Naive thymus-derived CD4-positive, alpha-beta T cell (primary cell): ENCODE measurements around the gene ATRN. TPM values are rescaled to one million over a fixed set of nuclear protein-coding genes. Genes with fewer than 3 reads are reported as not detected.

Experiments
- ATAC-seq: fragments of 150-1000 bp; cut with Tn5 transposase; 2 replicates; pipeline ENCODE4 v1.10.0; 2021; ENCODE audit warnings: mild to moderate bottlenecking, moderate library complexity
- CTCF ChIA-PET: fragments of 350-600 bp; sonication (Branson Sonifier 250); formaldehyde crosslinking; loops from one replicate; lab custom pipeline; 2021; ENCODE audit warnings: antibody characterized with exemption; lab: Charles Lee
- POLR2A ChIA-PET: fragments of 350-600 bp; sonication (Branson Sonifier 250); formaldehyde crosslinking; loops from one replicate; lab custom pipeline; 2021; ENCODE audit warnings: antibody characterized with exemption, inconsistent platforms; lab: Charles Lee
- DNase-seq, 9 donors: peaks; one replicate each; pipeline versions ENCODE4 v3.0.0 to v3.0.0-alpha.2; 2020 to 2022; ENCODE audit warnings: mixed read lengths in 1 of 9
- H3K27ac ChIP-seq: one replicate; pipeline ENCODE4 v1.7.0; 2013; ENCODE audit warnings: mild to moderate bottlenecking, low read depth, low read length, moderate library complexity
- H3K27me3 ChIP-seq, 2 donors: one replicate each; pipeline ENCODE4 v1.7.0; 2013; ENCODE audit warnings: low read length in 2 of 2, mild to moderate bottlenecking in 2 of 2, moderate library complexity in 2 of 2; ENCODE audit not compliant: control insufficient read depth in 2 of 2, insufficient read depth in 2 of 2
- H3K36me3 ChIP-seq, 3 experiments: 1 replicate in 2 of 3; 2 replicates in 1 of 3; pipeline ENCODE4 v1.7.0; 2013; ENCODE audit warnings: low read length in 3 of 3, mild to moderate bottlenecking in 3 of 3, moderate library complexity in 1 of 3; ENCODE audit not compliant: insufficient read depth in 3 of 3, control insufficient read depth in 2 of 3
- H3K4me1 ChIP-seq, 2 donors: one replicate each; pipeline ENCODE4 v1.7.0; 2013; ENCODE audit warnings: low read length in 2 of 2, mild to moderate bottlenecking in 2 of 2, moderate library complexity in 1 of 2; ENCODE audit not compliant: control insufficient read depth in 2 of 2, insufficient read depth in 2 of 2
- H3K4me3 ChIP-seq: 2 replicates; pipeline ENCODE4 v1.7.0; 2013; ENCODE audit warnings: mild to moderate bottlenecking, low read length
- H3K9me3 ChIP-seq, 3 experiments: 1 replicate in 2 of 3; 2 replicates in 1 of 3; pipeline ENCODE4 v1.7.0; 2013; ENCODE audit warnings: low read length in 3 of 3; ENCODE audit not compliant: control insufficient read depth in 2 of 3
- H3K27ac Mint-ChIP-seq, 9 donors: one replicate each; pipeline ENCODE4 v1.8.0; 2020 to 2022; ENCODE audit warnings: mixed read lengths in 9 of 9, mild to moderate bottlenecking in 8 of 9, moderate library complexity in 5 of 9, inconsistent platforms in 2 of 9
- H3K27me3 Mint-ChIP-seq, 5 donors: one replicate each; pipeline ENCODE4 v1.8.0; 2021 to 2022; ENCODE audit warnings: mixed read lengths in 5 of 5, mild to moderate bottlenecking in 1 of 5
- H3K36me3 Mint-ChIP-seq, 5 donors: one replicate each; pipeline ENCODE4 v1.8.0; 2020 to 2022; ENCODE audit warnings: mixed read lengths in 5 of 5, mild to moderate bottlenecking in 3 of 5, inconsistent platforms in 1 of 5
- H3K4me1 Mint-ChIP-seq, 7 donors: one replicate each; pipeline ENCODE4 v1.8.0; 2020 to 2022; ENCODE audit warnings: mixed read lengths in 7 of 7, mild to moderate bottlenecking in 3 of 7, inconsistent platforms in 1 of 7
- H3K4me3 Mint-ChIP-seq, 10 donors: one replicate each; pipeline ENCODE4 v1.8.0; 2020 to 2022; ENCODE audit warnings: mild to moderate bottlenecking in 10 of 10, mixed read lengths in 10 of 10, moderate library complexity in 6 of 10, inconsistent platforms in 2 of 10
- H3K9me3 Mint-ChIP-seq, 11 donors: one replicate each; pipeline ENCODE4 v1.8.0; 2020 to 2022; ENCODE audit warnings: mixed read lengths in 11 of 11, mild to moderate bottlenecking in 4 of 11, inconsistent platforms in 1 of 11, moderate library complexity in 1 of 11
- intact Hi-C, 2 donors: fragments of 100-400 bp; cut with micrococcal nuclease; formaldehyde crosslinking; loops; one replicate each; pipeline ENCODE4 v1.15.1; 2023
- polyA plus RNA-seq, 2 donors: library from polyadenylated mRNA; unstranded; fragments of 300-500 nt; fragmentation: Illumina TruSeq; gene quantifications; one replicate each; pipeline ENCODE4 v1.2.3, GENCODE V29; 2021
- total RNA-seq, 6 experiments: library from RNA in 5 of 6; stranded (reverse) in 5 of 6; gene quantifications; 1 replicate in 5 of 6; 2 replicates in 1 of 6; pipeline ENCODE4 v1.2.3 and lab custom pipeline; 2021 to 2026

The ATRN gene
- total and polyA plus RNA-seq, 7 experiments from 2014 or later: 9.2 to 17.5 (median 12.9) TPM

- no peak for DNase-seq
- ChIA-PET POLR2A (no interaction called here), CTCF (no interaction called here)
- H3K27me3 ChIP-seq: no peaks in the 10 kb centered on the region
- H3K4me1 ChIP-seq: no peaks in the 10 kb centered on the region
- H3K36me3 ChIP-seq: peaks cover 0 to 8% (median 0%) of the 10 kb centered on the region in 3 experiments
- Mint-ChIP-seq H3K9me3 (no peaks in the 10 kb centered on the region), H3K36me3 (peaks cover 0 to 53% (median 20%) of the 10 kb centered on the region in 5 donors), H3K4me1 (peaks cover 0 to 6% (median 0%) of the 10 kb centered on the region in 7 donors), H3K27ac (peak overlapping the region in 1 of 9 donors; percentile 17), H3K27me3 (no peaks in the 10 kb centered on the region), H3K4me3 (no peak overlapping the region)
- H3K9me3 ChIP-seq: no peaks in the 10 kb centered on the region
- intact Hi-C loops: no loop called here
- ATAC-seq: no peak
- H3K27ac ChIP-seq: no peak overlapping the region
- H3K4me3 ChIP-seq: no peak overlapping the region
Observed at GRCh38 chr20:3553663-3554062, 82.8 kb downstream of the ATRN start.

GRCh38 chr20:3557237-3557785 is 86.5 kb downstream of the ATRN start:
- H3K9me3 ChIP-seq: no peaks in the 10 kb centered on the region
- DNase-seq (no peak), ATAC-seq (no peak)
- H3K27me3 ChIP-seq: no peaks in the 10 kb centered on the region
- H3K27ac Mint-ChIP-seq: peak overlapping the region in 1 of 9 donors; percentile 57
- POLR2A ChIA-PET: interaction anchor here (1.3 kb wide), 1 partner anchor 9 kb away, joined by 3 read pairs; no protein-coding TSS in a partner anchor
- peaks cover 0 to 4% (median 0%) of the 10 kb centered on the region in 3 experiments for H3K36me3 ChIP-seq
- H3K4me3 ChIP-seq: no peak overlapping the region
- CTCF ChIA-PET: no interaction called here
- intact Hi-C loops: no loop called here
- no peak overlapping the region for H3K27ac ChIP-seq
- peaks cover 0 to 39% (median 13%) of the 10 kb centered on the region in 5 donors for H3K36me3 Mint-ChIP-seq
- no peaks in the 10 kb centered on the region for H3K4me1 ChIP-seq
- H3K9me3 Mint-ChIP-seq: no peaks in the 10 kb centered on the region
- H3K4me3 Mint-ChIP-seq: no peak overlapping the region
- H3K27me3 Mint-ChIP-seq: no peaks in the 10 kb centered on the region
- H3K4me1 Mint-ChIP-seq: peaks cover 0 to 4% (median 0%) of the 10 kb centered on the region in 7 donors

GRCh38 chr20:3559231-3559630 is 88.4 kb downstream of the ATRN start:
- intact Hi-C loops: no loop called here
- ChIA-PET POLR2A (no interaction called here), CTCF (interaction anchor here (0.5 kb wide), 1 partner anchor 1278 kb away, joined by 4 read pairs; no protein-coding TSS in a partner anchor)
- Histone ChIP-seq H3K36me3 (peaks cover 0 to 2% (median 0%) of the 10 kb centered on the region in 3 experiments), H3K27me3 (no peaks in the 10 kb centered on the region), H3K4me3 (no peak overlapping the region), H3K9me3 (no peaks in the 10 kb centered on the region), H3K4me1 (no peaks in the 10 kb centered on the region), H3K27ac (no peak overlapping the region)
- Mint-ChIP-seq H3K36me3 (peaks cover 1 to 32% (median 9%) of the 10 kb centered on the region in 5 donors), H3K27me3 (no peaks in the 10 kb centered on the region), H3K4me3 (no peak overlapping the region), H3K4me1 (peaks cover 0 to 4% (median 0%) of the 10 kb centered on the region in 7 donors), H3K9me3 (no peaks in the 10 kb centered on the region), H3K27ac (peak overlapping the region in 1 of 9 donors; percentile 27)
- no peak for ATAC-seq
- no peak for DNase-seq

GRCh38 chr20:3559637-3560036 is 88.8 kb downstream of the ATRN start:
- DNase-seq: no peak
- ChIA-PET CTCF (interaction anchor here (0.5 kb wide), 1 partner anchor 1277 kb away, joined by 4 read pairs; no protein-coding TSS in a partner anchor), POLR2A (no interaction called here)
- Mint-ChIP-seq H3K4me3 (no peak overlapping the region), H3K27me3 (no peaks in the 10 kb centered on the region), H3K27ac (no peak overlapping the region), H3K9me3 (no peaks in the 10 kb centered on the region), H3K36me3 (peaks cover 1 to 34% (median 9%) of the 10 kb centered on the region in 5 donors), H3K4me1 (peaks cover 0 to 4% (median 0%) of the 10 kb centered on the region in 7 donors)
- no peak overlapping the region for H3K27ac ChIP-seq
- H3K4me1 ChIP-seq: no peaks in the 10 kb centered on the region
- H3K36me3 ChIP-seq: peaks cover 0 to 4% (median 0%) of the 10 kb centered on the region in 3 experiments
- intact Hi-C loops: loop anchor here in 1 of 2 donors (5.0 kb wide), 1 partner anchor 528 kb away; no protein-coding TSS in a partner anchor
- ATAC-seq: no peak
- H3K27me3 ChIP-seq: no peaks in the 10 kb centered on the region
- H3K4me3 ChIP-seq: no peak overlapping the region
- H3K9me3 ChIP-seq: no peaks in the 10 kb centered on the region

- Mint-ChIP-seq H3K9me3 (no peaks in the 10 kb centered on the region), H3K4me1 (peaks cover 0 to 4% (median 0%) of the 10 kb centered on the region in 7 donors), H3K36me3 (peaks cover 1 to 35% (median 9%) of the 10 kb centered on the region in 5 donors), H3K27me3 (no peaks in the 10 kb centered on the region), H3K27ac (no peak overlapping the region), H3K4me3 (no peak overlapping the region)
- ATAC-seq (no peak), DNase-seq (no peak)
- H3K36me3 ChIP-seq: peaks cover 0 to 8% (median 0%) of the 10 kb centered on the region in 3 experiments
- ChIA-PET CTCF (no interaction called here), POLR2A (no interaction called here)
- H3K27ac ChIP-seq: no peak overlapping the region
- no peaks in the 10 kb centered on the region for H3K27me3 ChIP-seq
- no peaks in the 10 kb centered on the region for H3K9me3 ChIP-seq
- intact Hi-C loops: loop anchor here in 1 of 2 donors (5.0 kb wide), 1 partner anchor 527 kb away; no protein-coding TSS in a partner anchor
- no peaks in the 10 kb centered on the region for H3K4me1 ChIP-seq
- H3K4me3 ChIP-seq: no peak overlapping the region
Observed at GRCh38 chr20:3560162-3560561, 89.3 kb downstream of the ATRN start.

GRCh38 chr20:3560578-3560977 is 89.8 kb downstream of the ATRN start:
- Mint-ChIP-seq H3K27ac (no peak overlapping the region), H3K27me3 (no peaks in the 10 kb centered on the region)
- POLR2A ChIA-PET: no interaction called here

More at GRCh38 chr20:3560578-3560977, 89.8 kb downstream of the ATRN start:
- CTCF ChIA-PET: no interaction called here
- peaks cover 0 to 10% (median 0%) of the 10 kb centered on the region in 3 experiments for H3K36me3 ChIP-seq
- intact Hi-C loops: loop anchor here in 1 of 2 donors (5.0 kb wide), 1 partner anchor 527 kb away; no protein-coding TSS in a partner anchor
- Mint-ChIP-seq H3K4me3 (no peak overlapping the region), H3K36me3 (peaks cover 1 to 32% (median 7%) of the 10 kb centered on the region in 5 donors), H3K4me1 (peaks cover 0 to 4% (median 0%) of the 10 kb centered on the region in 7 donors), H3K9me3 (no peaks in the 10 kb centered on the region)
- DNase-seq: no peak
- H3K4me1 ChIP-seq: no peaks in the 10 kb centered on the region
- H3K4me3 ChIP-seq: no peak overlapping the region
- H3K9me3 ChIP-seq: no peaks in the 10 kb centered on the region
- H3K27me3 ChIP-seq: no peaks in the 10 kb centered on the region
- no peak for ATAC-seq
- no peak overlapping the region for H3K27ac ChIP-seq
